ENCODE data around the gene PARP12. TPM values are rescaled to one million over a fixed set of nuclear protein-coding genes. Genes with fewer than 3 reads are reported as not detected.

The PARP12 gene
- total and polyA plus RNA-seq, 9 of the 15 experiments (the other 6 are each of a cell fraction or from before 2014, with no cell fraction given): 4.6 to 40.4 (median 23.5) TPM

GRCh38 chr7:140005754-140006503 is 56.8 kb downstream of the PARP12 start (continued):
- TF ChIP-seq SMARCA5 (IDR thresholded peaks at IDR 0.05) (no peak), ZNF174 (CRISPR knock-in tag; IDR thresholded peaks at IDR 0.05) (no peak), EWSR1 (IDR thresholded peaks at IDR 0.05; ENCODE audit: borderline replicate concordance, low read depth, partially characterized antibody) (no peak), POLR3G (IDR thresholded peaks at IDR 0.05; ENCODE audit: extremely low read depth, insufficient read length, insufficient replicate concordance) (no peak), TFE3 (CRISPR knock-in tag; IDR thresholded peaks at IDR 0.05) (no peak), THAP7 (CRISPR knock-in tag; IDR thresholded peaks at IDR 0.05) (no peak), CEBPB (tag; IDR thresholded peaks at IDR 0.05) (no peak; the same call in 1 of the 2 replicates), U2AF2 (optimal IDR thresholded peaks at IDR 0.05; ENCODE audit: low read depth, low read length) (no peak), MCM2 (IDR thresholded peaks at IDR 0.05; ENCODE audit: low read depth) (no peak), ZC3H11A (IDR thresholded peaks at IDR 0.05; ENCODE audit: low read depth, low read length) (no peak), ZNF76 (CRISPR knock-in tag; IDR thresholded peaks at IDR 0.05; ENCODE audit: borderline replicate concordance) (no peak), HNRNPK (IDR thresholded peaks at IDR 0.05; ENCODE audit: low read depth, low read length, poor library complexity, severe bottlenecking) (no peak), HDAC8 (tag; IDR thresholded peaks at IDR 0.05) (no peak), GTF2E2 (tag; IDR thresholded peaks at IDR 0.05) (no peak), AFF1 (IDR thresholded peaks at IDR 0.05; ENCODE audit: low read depth in 1 of 2, partially characterized antibody in 2 of 2) (no peak), ERF (CRISPR knock-in tag; IDR thresholded peaks at IDR 0.05) (no peak), MAZ (CRISPR knock-in tag; conservative IDR thresholded peaks at IDR 0.05 in 1 of 2, IDR thresholded peaks at IDR 0.05 in 1 of 2) (peak in 1 of 2 experiments; percentile 74; a peak in 2 of 4 replicates), POLR2G (IDR thresholded peaks at IDR 0.05; ENCODE audit: low read depth, low read length) (no peak), FOXA3 (CRISPR knock-in tag; conservative IDR thresholded peaks at IDR 0.05 in 1 of 2, IDR thresholded peaks at IDR 0.05 in 1 of 2) (0 out of 4 replicates have a peak, but pooled peaks of 1 of the 2 experiments have one; percentile 20), MEF2D (tag; conservative IDR thresholded peaks at IDR 0.05; ENCODE audit: low read depth) (no peak), XRCC3 (IDR thresholded peaks at IDR 0.05) (no peak)

Measured in K562 (cell line).